Hepatocyte (in vitro differentiated cells): ENCODE data around the gene NELL2. TPM values are rescaled to one million over a fixed set of nuclear protein-coding genes. Genes with fewer than 3 reads are reported as not detected.

ENCODE experiments used
- DNase-seq: peaks from one replicate; pipeline ENCODE4 v3.0.0-alpha.2; 2016; ENCODE audit warnings: low spot score
- H2AFZ ChIP-seq: fragments of 200-600 bp; sonication (generic); 2 replicates; pipeline ENCODE4 v1.6.0; 2016; ENCODE audit warnings: antibody characterized with exemption, mild to moderate bottlenecking
- H3K27ac ChIP-seq: fragments of 200-600 bp; sonication (generic); 2 replicates; pipeline ENCODE4 v1.5.1; 2016; ENCODE audit warnings: mild to moderate bottlenecking
- H3K27me3 ChIP-seq: fragments of 200-600 bp; sonication (generic); 2 replicates; pipeline ENCODE4 v1.6.1; 2016
- H3K36me3 ChIP-seq: fragments of 200-600 bp; sonication (generic); replicated peaks from 2 replicates; pipeline ENCODE4 v1.5.1; 2016; ENCODE audit warnings: low read depth; ENCODE audit not compliant: insufficient read depth
- H3K4me1 ChIP-seq: fragments of 200-600 bp; sonication (generic); 2 replicates; pipeline ENCODE4 v1.5.1; 2016; ENCODE audit warnings: mild to moderate bottlenecking, moderate library complexity; ENCODE audit not compliant: insufficient read depth
- H3K4me2 ChIP-seq: fragments of 200-600 bp; sonication (generic); 2 replicates; pipeline ENCODE4 v1.6.0; 2016
- H3K4me3 ChIP-seq: fragments of 200-600 bp; sonication (generic); 2 replicates; pipeline ENCODE4 v1.5.1; 2016; ENCODE audit warnings: mild to moderate bottlenecking
- H3K79me2 ChIP-seq: fragments of 200-600 bp; sonication (generic); 2 replicates; pipeline ENCODE4 v1.6.0; 2017; ENCODE audit warnings: mild to moderate bottlenecking
- H3K9me2 ChIP-seq: fragments of 200-600 bp; sonication (generic); replicated peaks from 2 replicates; pipeline ENCODE4 v1.6.0; 2017; ENCODE audit warnings: mild to moderate bottlenecking; ENCODE audit not compliant: insufficient read depth
- H3K9me3 ChIP-seq: fragments of 200-600 bp; sonication (generic); 2 replicates; pipeline ENCODE4 v1.5.1; 2016; ENCODE audit warnings: low read depth, mild to moderate bottlenecking
- H4K20me1 ChIP-seq: fragments of 200-600 bp; sonication (generic); 2 replicates; pipeline ENCODE4 v1.6.0; 2016; ENCODE audit warnings: mild to moderate bottlenecking; ENCODE audit not compliant: insufficient read depth, poor library complexity, severe bottlenecking
- EZH2 ChIP-seq: fragments of 200-600 bp; sonication (generic); IDR thresholded peaks from 2 replicates; pipeline ENCODE4 v1.6.1; 2016; ENCODE audit warnings: antibody characterized with exemption, mild to moderate bottlenecking, borderline replicate concordance
- EZH2phosphoT487 ChIP-seq: fragments of 200-600 bp; sonication (generic); IDR thresholded peaks from one replicate; pipeline ENCODE4 v1.6.1; 2018; ENCODE audit warnings: antibody characterized with exemption, mild to moderate bottlenecking, low read depth, moderate library complexity; ENCODE audit not compliant: unreplicated experiment, severe bottlenecking
- WGBS: methylation state at CpG from one replicate; pipeline ENCODE4 v1.1.6; 2016; ENCODE audit warnings: low lambda C conversion rate; ENCODE audit errors: missing lambda C conversion rate; 5-methylcytosine and 5-hydroxymethylcytosine counted together
- polyA plus RNA-seq: library from polyadenylated mRNA; unstranded; fragments of >200 nt; fragmentation: Nextera tagmentation; extraction: Ambion mirVana; gene quantifications from 2 replicates; pipeline ENCODE4 v1.2.1, GENCODE V29; 2016
- total RNA-seq: library from RNA; depleted of rRNA; stranded (reverse); fragments of >200 nt; gene quantifications from 2 replicates; pipeline ENCODE4 v1.2.3, GENCODE V29; 2014
- TF ChIP-seq, protein P1 (sequence below): fragments of 200-600 bp; sonication (generic); IDR thresholded peaks from 2 replicates; pipeline ENCODE4 v1.5.1; 2016; ENCODE audit warnings: antibody characterized with exemption, mild to moderate bottlenecking; ENCODE audit not compliant: poor library complexity

Gene NELL2
- total and polyA plus RNA-seq, 2 experiments from 2014 or later: 7.4 to 31.3 TPM

DNA sequence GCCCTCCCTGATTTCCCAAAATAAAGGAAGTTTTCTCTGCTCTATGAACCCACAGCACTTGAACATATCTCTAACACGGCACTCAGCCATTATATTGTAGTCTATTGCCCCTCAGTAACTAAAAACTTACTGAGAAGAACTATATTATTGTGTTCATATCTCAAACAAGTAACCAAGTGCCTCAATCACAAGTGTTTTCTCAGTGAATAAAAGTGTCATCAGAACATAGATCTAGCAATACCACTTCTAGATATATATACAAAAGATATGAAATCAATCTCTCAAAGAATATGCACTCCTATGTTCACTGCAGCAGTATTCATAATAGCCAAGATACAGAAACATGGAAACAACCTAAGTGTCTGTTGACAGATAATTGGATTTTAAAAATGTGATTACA lies 138.1 kb downstream of the NELL2 start:
- no peak for DNase-seq
- H3K9me2 ChIP-seq: no peaks in the 10 kb centered on the region
- H3K4me2 ChIP-seq: no peak overlapping the region
- no peak overlapping the region for H3K4me3 ChIP-seq
- no peaks in the 10 kb centered on the region for H3K9me3 ChIP-seq
- H3K27me3 ChIP-seq: no peaks in the 10 kb centered on the region
- no peak overlapping the region for H2AFZ ChIP-seq
- no peaks in the 10 kb centered on the region for H3K36me3 ChIP-seq
- no peaks in the 10 kb centered on the region for H3K79me2 ChIP-seq
- no peak overlapping the region for H3K27ac ChIP-seq
- 77% methylated on average over 1 of the region's 1 CpG for WGBS
- TF ChIP-seq, protein P1, sequence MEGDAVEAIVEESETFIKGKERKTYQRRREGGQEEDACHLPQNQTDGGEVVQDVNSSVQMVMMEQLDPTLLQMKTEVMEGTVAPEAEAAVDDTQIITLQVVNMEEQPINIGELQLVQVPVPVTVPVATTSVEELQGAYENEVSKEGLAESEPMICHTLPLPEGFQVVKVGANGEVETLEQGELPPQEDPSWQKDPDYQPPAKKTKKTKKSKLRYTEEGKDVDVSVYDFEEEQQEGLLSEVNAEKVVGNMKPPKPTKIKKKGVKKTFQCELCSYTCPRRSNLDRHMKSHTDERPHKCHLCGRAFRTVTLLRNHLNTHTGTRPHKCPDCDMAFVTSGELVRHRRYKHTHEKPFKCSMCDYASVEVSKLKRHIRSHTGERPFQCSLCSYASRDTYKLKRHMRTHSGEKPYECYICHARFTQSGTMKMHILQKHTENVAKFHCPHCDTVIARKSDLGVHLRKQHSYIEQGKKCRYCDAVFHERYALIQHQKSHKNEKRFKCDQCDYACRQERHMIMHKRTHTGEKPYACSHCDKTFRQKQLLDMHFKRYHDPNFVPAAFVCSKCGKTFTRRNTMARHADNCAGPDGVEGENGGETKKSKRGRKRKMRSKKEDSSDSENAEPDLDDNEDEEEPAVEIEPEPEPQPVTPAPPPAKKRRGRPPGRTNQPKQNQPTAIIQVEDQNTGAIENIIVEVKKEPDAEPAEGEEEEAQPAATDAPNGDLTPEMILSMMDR: no peak
- TF ChIP-seq EZH2phosphoT487 (no peak), EZH2 (no peak)
- H4K20me1 ChIP-seq: no peaks in the 10 kb centered on the region
- no peaks in the 10 kb centered on the region for H3K4me1 ChIP-seq

DNA sequence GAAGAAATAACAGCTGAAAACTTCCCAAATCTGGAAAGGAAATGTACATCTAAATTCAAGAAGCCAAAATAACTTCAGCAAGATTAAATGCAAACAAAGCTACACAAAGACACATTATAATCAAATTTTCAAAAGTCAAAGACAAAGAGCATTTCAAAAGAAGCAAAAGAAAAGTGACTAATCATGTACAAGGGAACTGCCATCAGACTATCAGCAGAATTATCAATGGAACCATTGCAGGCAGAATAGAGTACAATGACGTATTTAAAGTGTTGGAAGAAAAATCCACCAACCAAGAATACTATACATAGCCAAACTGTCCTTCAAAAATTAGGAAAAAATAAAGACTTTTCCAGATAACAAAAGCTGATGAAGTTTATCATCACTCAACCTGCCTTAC lies 147.5 kb downstream of the NELL2 start:
- H3K27ac ChIP-seq: no peak overlapping the region
- no peaks in the 10 kb centered on the region for H4K20me1 ChIP-seq
- H3K4me2 ChIP-seq: no peak overlapping the region
- WGBS: 79% methylated on average over 1 of the region's 1 CpG
- no peaks in the 10 kb centered on the region for H3K9me2 ChIP-seq
- H3K79me2 ChIP-seq: no peaks in the 10 kb centered on the region
- no peaks in the 10 kb centered on the region for H3K36me3 ChIP-seq
- H3K9me3 ChIP-seq: no peaks in the 10 kb centered on the region
- H3K27me3 ChIP-seq: no peaks in the 10 kb centered on the region
- no peak for DNase-seq
- TF ChIP-seq EZH2 (no peak), EZH2phosphoT487 (no peak)
- TF ChIP-seq, protein P1: no peak
- H3K4me3 ChIP-seq: no peak overlapping the region
- no peak overlapping the region for H2AFZ ChIP-seq
- H3K4me1 ChIP-seq: no peaks in the 10 kb centered on the region

DNA sequence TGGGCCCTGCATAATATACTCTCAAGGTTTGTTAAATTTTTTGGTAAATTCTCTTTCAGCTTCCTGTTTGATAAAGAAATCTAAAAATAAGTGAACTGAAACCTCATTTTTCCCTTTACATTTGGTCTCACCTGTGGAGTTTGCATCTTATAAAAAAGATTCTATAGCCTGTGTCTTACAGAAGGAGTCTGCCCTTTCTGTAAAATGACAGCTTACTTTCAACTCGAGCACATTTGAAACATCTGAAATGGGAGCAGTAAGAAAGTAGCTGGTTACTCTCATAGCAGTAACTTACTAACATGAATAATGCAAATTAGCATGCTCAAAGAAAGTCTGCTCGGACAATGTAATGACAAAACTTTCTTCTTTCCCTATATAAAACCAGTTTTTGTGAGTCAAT lies 155.8 kb downstream of the NELL2 start:
- no peaks in the 10 kb centered on the region for H3K79me2 ChIP-seq
- no peak for TF ChIP-seq EZH2phosphoT487
- TF ChIP-seq, protein P1: no peak
- TF ChIP-seq EZH2: no peak
- H3K4me1 ChIP-seq: no peaks in the 10 kb centered on the region
- H2AFZ ChIP-seq: no peak overlapping the region
- H3K27me3 ChIP-seq: no peaks in the 10 kb centered on the region
- no peak overlapping the region for H3K4me2 ChIP-seq
- H3K4me3 ChIP-seq: no peak overlapping the region
- H3K27ac ChIP-seq: no peak overlapping the region
- no peaks in the 10 kb centered on the region for H3K9me3 ChIP-seq
- no peaks in the 10 kb centered on the region for H3K36me3 ChIP-seq
- 80% methylated on average over 2 of the region's 2 CpGs for WGBS
- H3K9me2 ChIP-seq: no peaks in the 10 kb centered on the region
- H4K20me1 ChIP-seq: no peaks in the 10 kb centered on the region
- no peak for DNase-seq

DNA sequence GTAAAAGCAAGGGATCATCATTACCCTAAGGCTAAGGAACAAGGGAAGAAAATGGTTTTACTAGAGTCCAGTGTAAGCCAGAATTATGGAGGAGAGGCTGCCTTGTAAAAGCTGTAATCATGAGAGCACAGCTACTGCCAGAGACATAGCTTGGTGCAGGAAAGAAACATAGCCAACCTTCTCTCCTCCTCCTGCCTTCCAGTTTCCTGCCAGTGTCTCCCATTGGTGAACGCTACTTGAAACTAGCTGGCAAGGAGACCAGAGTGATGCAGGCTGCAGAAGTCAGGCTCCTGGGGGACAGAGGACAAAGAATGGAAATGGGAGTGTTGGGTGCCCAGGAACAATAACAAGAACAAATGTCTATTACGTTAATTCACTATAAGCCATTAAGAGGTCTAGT lies 158.5 kb downstream of the NELL2 start:
- no peaks in the 10 kb centered on the region for H3K36me3 ChIP-seq
- no peaks in the 10 kb centered on the region for H3K4me1 ChIP-seq
- no peak overlapping the region for H3K4me2 ChIP-seq
- no peaks in the 10 kb centered on the region for H3K9me3 ChIP-seq
- no peak overlapping the region for H3K27ac ChIP-seq
- H3K9me2 ChIP-seq: no peaks in the 10 kb centered on the region
- no peak for DNase-seq
- H3K4me3 ChIP-seq: no peak overlapping the region
- WGBS: 93% methylated on average over 2 of the region's 2 CpGs
- no peak overlapping the region for H2AFZ ChIP-seq
- H3K27me3 ChIP-seq: no peaks in the 10 kb centered on the region
- no peak for TF ChIP-seq EZH2phosphoT487
- TF ChIP-seq, protein P1: no peak
- no peak for TF ChIP-seq EZH2
- no peaks in the 10 kb centered on the region for H3K79me2 ChIP-seq
- no peaks in the 10 kb centered on the region for H4K20me1 ChIP-seq
